SK-N-SH treated with all-trans-retinoic acid at 6 μM for 48 hours (cell line): ENCODE data around the gene SLC17A5.
"Not testable (repeated sequence)": the region's sequence is repeated elsewhere in the genome, so short reads cannot be mapped to it uniquely, and the experiment has no call there.

Experiments used
- ATAC-seq: fragments of 200-7000 bp; cut with Tn5 transposase; 3 replicates; pipeline ENCODE4 v1.9.1; 2020; ENCODE audit warnings: mild to moderate bottlenecking, moderate library complexity
- CSDC2 ChIP-seq: fragments of 250-450 bp; sonication (Bioruptor Pico); IDR thresholded peaks from 2 replicates; pipeline ENCODE4 v1.5.0; 2020; ENCODE audit warnings: mild to moderate bottlenecking, moderate library complexity
- GLIS3 ChIP-seq: fragments of 250-450 bp; sonication (Bioruptor Pico); IDR thresholded peaks from 2 replicates; pipeline ENCODE4 v1.5.0; 2020; ENCODE audit warnings: mild to moderate bottlenecking, moderate library complexity
- ISL1 ChIP-seq: fragments of 250-450 bp; sonication (Bioruptor Pico); IDR thresholded peaks from 2 replicates; pipeline ENCODE4 v2.1.2; 2022; ENCODE audit warnings: mild to moderate bottlenecking, moderate library complexity
- OSR1 ChIP-seq: fragments of 250-450 bp; sonication (Bioruptor Pico); IDR thresholded peaks from 2 replicates; pipeline ENCODE4 v1.8.0; 2022; ENCODE audit warnings: moderate library complexity, mild to moderate bottlenecking, inconsistent platforms
- RARB ChIP-seq: fragments of 250-450 bp; sonication (Bioruptor Pico); IDR thresholded peaks from 2 replicates; pipeline ENCODE4 v1.8.0; 2021; ENCODE audit warnings: mild to moderate bottlenecking, moderate library complexity
- SNAI2 ChIP-seq: fragments of 250-450 bp; sonication (Bioruptor Pico); IDR thresholded peaks from 2 replicates; pipeline ENCODE4 v1.5.0; 2020; ENCODE audit warnings: mild to moderate bottlenecking, moderate library complexity
- TOX ChIP-seq: fragments of 250-450 bp; sonication (Bioruptor Pico); IDR thresholded peaks from 2 replicates; pipeline ENCODE4 v1.8.0; 2021; ENCODE audit warnings: mild to moderate bottlenecking, moderate library complexity, borderline replicate concordance
- ZFP3 ChIP-seq: fragments of 250-450 bp; sonication (Bioruptor Pico); IDR thresholded peaks from 2 replicates; pipeline ENCODE4 v1.5.0; 2020; ENCODE audit warnings: mild to moderate bottlenecking, moderate library complexity
- ZNF565 ChIP-seq: fragments of 450-650 bp; formaldehyde crosslinking; conservative IDR thresholded peaks from 2 replicates; pipeline ENCODE4 v1.5.0; 2020; ENCODE audit warnings: low read depth, mild to moderate bottlenecking, moderate library complexity
- ZNF70 ChIP-seq: fragments of 450-650 bp; formaldehyde crosslinking; IDR thresholded peaks from 2 replicates; pipeline ENCODE4 v1.5.0; 2020; ENCODE audit warnings: mild to moderate bottlenecking, moderate library complexity
- ZNF8 ChIP-seq: fragments of 450-650 bp; formaldehyde crosslinking; IDR thresholded peaks from 2 replicates; pipeline ENCODE4 v1.5.0; 2020; ENCODE audit warnings: mild to moderate bottlenecking, moderate library complexity
- TF ChIP-seq, protein P1 (sequence below): fragments of 250-450 bp; sonication (Bioruptor Pico); IDR thresholded peaks from 2 replicates; pipeline ENCODE4 v1.5.1; 2021; ENCODE audit warnings: mild to moderate bottlenecking, moderate library complexity
- TF ChIP-seq, protein P2 (sequence below): fragments of 250-450 bp; sonication (Bioruptor Pico); IDR thresholded peaks from 2 replicates; pipeline ENCODE4 v1.8.0; 2020; ENCODE audit warnings: mild to moderate bottlenecking, moderate library complexity, borderline replicate concordance
- TF ChIP-seq, protein P3 (sequence below): fragments of 250-450 bp; sonication (Bioruptor Pico); IDR thresholded peaks from 2 replicates; pipeline ENCODE4 v1.5.0; 2020; ENCODE audit warnings: mild to moderate bottlenecking, moderate library complexity
- TF ChIP-seq, protein P4 (sequence below): fragments of 250-450 bp; sonication (Bioruptor Pico); IDR thresholded peaks from 2 replicates; pipeline ENCODE4 v1.5.1; 2020; ENCODE audit warnings: low read depth, mild to moderate bottlenecking, moderate library complexity

The SLC17A5 gene

DNA sequence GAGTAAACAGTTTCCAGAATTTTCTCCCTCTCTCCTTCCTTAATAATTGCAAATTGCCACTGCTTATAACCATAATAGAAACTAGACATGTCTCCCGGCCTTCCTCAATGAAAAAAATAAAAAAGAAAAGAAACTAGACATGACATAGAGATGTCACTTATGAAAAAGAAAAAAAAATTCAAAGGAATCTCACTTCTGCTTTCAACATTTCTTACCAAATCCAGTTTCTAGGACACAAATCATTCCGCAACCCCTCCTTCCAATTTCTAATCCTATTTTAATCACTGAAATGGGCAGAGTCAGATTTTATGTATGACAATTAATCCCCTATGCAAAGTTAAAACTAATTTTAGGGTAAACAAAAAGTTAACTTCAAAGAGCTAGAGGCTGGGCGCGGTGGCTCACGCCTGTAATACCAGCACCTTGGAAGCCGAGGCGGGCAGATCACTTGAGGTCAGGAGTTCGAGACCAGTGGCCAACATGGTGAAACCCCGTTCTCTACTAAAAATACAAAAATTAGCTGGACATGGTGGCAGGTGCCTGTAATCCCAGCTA lies 92.9 kb downstream of the SLC17A5 start:
- ATAC-seq, result no peak
- TF ChIP-seq TOX (CRISPR knock-in tag) (no peak), ZNF565 (CRISPR knock-in tag) (no peak), SNAI2 (CRISPR knock-in tag) (no peak), ISL1 (no peak), CSDC2 (CRISPR knock-in tag) (no peak), ZFP3 (CRISPR knock-in tag) (no peak), GLIS3 (CRISPR knock-in tag) (no peak), OSR1 (CRISPR knock-in tag) (no peak), RARB (CRISPR knock-in tag) (no peak)
- TF ChIP-seq, protein P1, sequence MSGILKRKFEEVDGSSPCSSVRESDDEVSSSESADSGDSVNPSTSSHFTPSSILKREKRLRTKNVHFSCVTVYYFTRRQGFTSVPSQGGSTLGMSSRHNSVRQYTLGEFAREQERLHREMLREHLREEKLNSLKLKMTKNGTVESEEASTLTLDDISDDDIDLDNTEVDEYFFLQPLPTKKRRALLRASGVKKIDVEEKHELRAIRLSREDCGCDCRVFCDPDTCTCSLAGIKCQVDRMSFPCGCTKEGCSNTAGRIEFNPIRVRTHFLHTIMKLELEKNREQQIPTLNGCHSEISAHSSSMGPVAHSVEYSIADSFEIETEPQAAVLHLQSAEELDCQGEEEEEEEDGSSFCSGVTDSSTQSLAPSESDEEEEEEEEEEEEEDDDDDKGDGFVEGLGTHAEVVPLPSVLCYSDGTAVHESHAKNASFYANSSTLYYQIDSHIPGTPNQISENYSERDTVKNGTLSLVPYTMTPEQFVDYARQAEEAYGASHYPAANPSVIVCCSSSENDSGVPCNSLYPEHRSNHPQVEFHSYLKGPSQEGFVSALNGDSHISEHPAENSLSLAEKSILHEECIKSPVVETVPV (CRISPR knock-in tag), result no peak
- TF ChIP-seq, protein P2, sequence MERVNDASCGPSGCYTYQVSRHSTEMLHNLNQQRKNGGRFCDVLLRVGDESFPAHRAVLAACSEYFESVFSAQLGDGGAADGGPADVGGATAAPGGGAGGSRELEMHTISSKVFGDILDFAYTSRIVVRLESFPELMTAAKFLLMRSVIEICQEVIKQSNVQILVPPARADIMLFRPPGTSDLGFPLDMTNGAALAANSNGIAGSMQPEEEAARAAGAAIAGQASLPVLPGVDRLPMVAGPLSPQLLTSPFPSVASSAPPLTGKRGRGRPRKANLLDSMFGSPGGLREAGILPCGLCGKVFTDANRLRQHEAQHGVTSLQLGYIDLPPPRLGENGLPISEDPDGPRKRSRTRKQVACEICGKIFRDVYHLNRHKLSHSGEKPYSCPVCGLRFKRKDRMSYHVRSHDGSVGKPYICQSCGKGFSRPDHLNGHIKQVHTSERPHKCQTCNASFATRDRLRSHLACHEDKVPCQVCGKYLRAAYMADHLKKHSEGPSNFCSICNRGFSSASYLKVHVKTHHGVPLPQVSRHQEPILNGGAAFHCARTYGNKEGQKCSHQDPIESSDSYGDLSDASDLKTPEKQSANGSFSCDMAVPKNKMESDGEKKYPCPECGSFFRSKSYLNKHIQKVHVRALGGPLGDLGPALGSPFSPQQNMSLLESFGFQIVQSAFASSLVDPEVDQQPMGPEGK (CRISPR knock-in tag), result no peak
- TF ChIP-seq, protein P3, sequence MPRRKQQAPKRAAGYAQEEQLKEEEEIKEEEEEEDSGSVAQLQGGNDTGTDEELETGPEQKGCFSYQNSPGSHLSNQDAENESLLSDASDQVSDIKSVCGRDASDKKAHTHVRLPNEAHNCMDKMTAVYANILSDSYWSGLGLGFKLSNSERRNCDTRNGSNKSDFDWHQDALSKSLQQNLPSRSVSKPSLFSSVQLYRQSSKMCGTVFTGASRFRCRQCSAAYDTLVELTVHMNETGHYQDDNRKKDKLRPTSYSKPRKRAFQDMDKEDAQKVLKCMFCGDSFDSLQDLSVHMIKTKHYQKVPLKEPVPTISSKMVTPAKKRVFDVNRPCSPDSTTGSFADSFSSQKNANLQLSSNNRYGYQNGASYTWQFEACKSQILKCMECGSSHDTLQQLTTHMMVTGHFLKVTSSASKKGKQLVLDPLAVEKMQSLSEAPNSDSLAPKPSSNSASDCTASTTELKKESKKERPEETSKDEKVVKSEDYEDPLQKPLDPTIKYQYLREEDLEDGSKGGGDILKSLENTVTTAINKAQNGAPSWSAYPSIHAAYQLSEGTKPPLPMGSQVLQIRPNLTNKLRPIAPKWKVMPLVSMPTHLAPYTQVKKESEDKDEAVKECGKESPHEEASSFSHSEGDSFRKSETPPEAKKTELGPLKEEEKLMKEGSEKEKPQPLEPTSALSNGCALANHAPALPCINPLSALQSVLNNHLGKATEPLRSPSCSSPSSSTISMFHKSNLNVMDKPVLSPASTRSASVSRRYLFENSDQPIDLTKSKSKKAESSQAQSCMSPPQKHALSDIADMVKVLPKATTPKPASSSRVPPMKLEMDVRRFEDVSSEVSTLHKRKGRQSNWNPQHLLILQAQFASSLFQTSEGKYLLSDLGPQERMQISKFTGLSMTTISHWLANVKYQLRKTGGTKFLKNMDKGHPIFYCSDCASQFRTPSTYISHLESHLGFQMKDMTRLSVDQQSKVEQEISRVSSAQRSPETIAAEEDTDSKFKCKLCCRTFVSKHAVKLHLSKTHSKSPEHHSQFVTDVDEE (CRISPR knock-in tag), result no peak
- TF ChIP-seq, protein P4, sequence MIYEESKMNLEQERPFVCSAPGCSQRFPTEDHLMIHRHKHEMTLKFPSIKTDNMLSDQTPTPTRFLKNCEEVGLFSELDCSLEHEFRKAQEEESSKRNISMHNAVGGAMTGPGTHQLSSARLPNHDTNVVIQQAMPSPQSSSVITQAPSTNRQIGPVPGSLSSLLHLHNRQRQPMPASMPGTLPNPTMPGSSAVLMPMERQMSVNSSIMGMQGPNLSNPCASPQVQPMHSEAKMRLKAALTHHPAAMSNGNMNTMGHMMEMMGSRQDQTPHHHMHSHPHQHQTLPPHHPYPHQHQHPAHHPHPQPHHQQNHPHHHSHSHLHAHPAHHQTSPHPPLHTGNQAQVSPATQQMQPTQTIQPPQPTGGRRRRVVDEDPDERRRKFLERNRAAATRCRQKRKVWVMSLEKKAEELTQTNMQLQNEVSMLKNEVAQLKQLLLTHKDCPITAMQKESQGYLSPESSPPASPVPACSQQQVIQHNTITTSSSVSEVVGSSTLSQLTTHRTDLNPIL (CRISPR knock-in tag), result no peak
- TF ChIP-seq, all 23 proteins: peak for 0

DNA sequence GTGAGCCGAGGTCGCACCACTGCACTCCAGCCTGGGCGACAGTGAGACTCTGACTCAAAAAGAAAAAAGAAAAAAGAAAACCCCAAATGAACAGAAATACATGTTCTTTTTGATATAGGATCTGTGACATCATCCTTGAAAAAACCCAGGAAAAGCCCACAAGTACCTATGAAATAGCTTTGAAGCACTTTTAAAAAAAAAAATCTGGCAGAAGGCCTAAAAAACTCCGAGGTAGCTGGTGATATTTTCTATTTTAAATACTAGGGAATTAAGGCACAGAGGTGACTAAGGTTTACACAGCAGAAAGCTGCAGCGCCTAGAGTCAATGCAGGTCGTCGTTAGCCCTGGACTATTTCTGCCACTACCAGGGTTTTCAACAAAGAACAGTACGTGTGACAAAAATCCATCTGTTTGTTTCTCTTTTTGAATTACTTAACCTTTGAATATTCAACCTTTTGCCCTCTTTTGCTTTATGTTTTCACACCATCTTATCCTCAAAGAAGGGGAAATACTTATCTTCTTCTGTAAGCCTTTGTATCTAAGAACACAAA lies 93.5 kb downstream of the SLC17A5 start:
- ATAC-seq, result no peak
- TF ChIP-seq, protein P4 (CRISPR knock-in tag), result no peak
- TF ChIP-seq ZNF70, result no peak

DNA sequence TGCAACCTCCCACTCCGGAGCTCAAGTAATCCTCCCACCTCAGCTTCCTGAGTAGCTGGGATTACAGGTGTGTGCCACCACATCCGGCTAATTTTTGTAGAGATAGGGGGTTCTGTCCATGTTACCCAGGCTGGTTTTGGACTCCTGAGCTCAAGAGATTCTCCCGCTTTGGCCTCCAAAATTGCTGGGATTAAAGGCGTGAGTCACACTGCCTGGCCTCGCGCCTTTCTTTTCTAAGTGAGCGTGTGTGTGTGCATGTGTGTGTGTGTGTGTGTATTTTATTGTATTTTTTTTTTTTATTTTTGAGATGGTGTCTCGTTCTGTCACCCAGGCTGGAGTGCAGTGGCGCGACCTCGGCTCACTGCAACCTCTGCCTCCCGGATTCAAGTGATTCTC lies 94.4 kb downstream of the SLC17A5 start:
- ATAC-seq, result not testable (repeated sequence)

DNA sequence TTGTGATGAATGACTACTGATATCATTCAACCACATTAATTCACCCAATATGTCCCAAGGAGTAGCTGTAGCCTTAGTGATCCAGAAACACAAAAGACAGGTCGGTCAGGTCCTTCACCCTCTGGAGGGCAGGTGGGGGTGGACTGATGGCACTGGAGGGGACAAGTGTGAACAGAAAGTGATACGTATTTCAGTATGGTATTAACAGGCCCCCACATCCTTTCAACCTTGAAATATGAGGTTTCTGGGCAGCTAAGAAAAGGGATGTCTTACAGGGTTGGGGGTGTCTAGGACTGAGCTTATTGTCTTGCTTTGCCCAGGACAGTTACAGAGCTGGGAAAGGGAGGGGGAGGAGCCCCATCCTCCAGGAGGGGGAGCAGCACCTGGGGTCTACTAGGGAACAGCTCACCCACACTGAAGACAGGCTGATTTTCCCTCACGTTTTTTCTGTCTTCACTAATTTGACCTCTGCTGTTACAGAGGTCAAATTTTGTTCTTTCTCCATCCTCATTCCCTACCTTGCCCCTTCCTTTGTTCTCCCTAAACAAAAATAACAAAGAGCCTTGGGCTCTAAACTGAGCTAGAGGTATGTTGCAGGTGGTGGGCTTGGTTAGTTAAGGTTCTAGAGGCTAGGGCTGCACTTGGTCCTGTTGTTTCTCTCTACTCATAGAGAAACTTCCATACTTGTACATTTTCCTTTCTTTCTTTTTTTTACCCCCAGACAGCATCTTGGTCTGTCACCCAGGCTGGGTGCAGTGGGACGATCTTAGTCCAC lies 95.0 kb downstream of the SLC17A5 start:
- no peak for ATAC-seq
- no peak for TF ChIP-seq ZNF70
- no peak for TF ChIP-seq GLIS3 (CRISPR knock-in tag)
- TF ChIP-seq ZNF8 (CRISPR knock-in tag), result no peak
- TF ChIP-seq, protein P1 (CRISPR knock-in tag), result no peak
